GM18526 (cell line): ENCODE data around the gene DNAJC3.

Source experiments
- POLR2A ChIP-seq: IDR thresholded peaks from 3 replicates; pipeline ENCODE4 v1.6.1; 2011; ENCODE audit not compliant: insufficient read length; ENCODE audit errors: extremely low read depth

Gene DNAJC3

GRCh38 chr13:95791084-95791722 lies 114.3 kb downstream of the DNAJC3 start:
- TF ChIP-seq POLR2A: no peak

GRCh38 chr13:95793018-95793555 lies 116.1 kb downstream of the DNAJC3 start:
- no peak for TF ChIP-seq POLR2A

- TF ChIP-seq POLR2A: no peak
Measured at GRCh38 chr13:95793781-95794180, 116.8 kb downstream of the DNAJC3 start.

GRCh38 chr13:95797016-95797415 lies 120.1 kb downstream of the DNAJC3 start:
- TF ChIP-seq POLR2A: no peak

GRCh38 chr13:95800436-95800835 lies 123.5 kb downstream of the DNAJC3 start:
- TF ChIP-seq POLR2A: no peak

- TF ChIP-seq POLR2A: no peak
Measured at GRCh38 chr13:95801825-95802224, 124.9 kb downstream of the DNAJC3 start.

- TF ChIP-seq POLR2A: no peak
Measured at GRCh38 chr13:95805921-95806320, 129.0 kb downstream of the DNAJC3 start.

- no peak for TF ChIP-seq POLR2A
Measured at GRCh38 chr13:95809429-95809828, 132.5 kb downstream of the DNAJC3 start.

- no peak for TF ChIP-seq POLR2A
Measured at GRCh38 chr13:95813139-95813538, 136.2 kb downstream of the DNAJC3 start.

GRCh38 chr13:95814495-95814894 lies 137.6 kb downstream of the DNAJC3 start:
- no peak for TF ChIP-seq POLR2A

- no peak for TF ChIP-seq POLR2A
Measured at GRCh38 chr13:95822303-95822702, 145.4 kb downstream of the DNAJC3 start.

- no peak for TF ChIP-seq POLR2A
Measured at GRCh38 chr13:95833126-95833525, 156.2 kb downstream of the DNAJC3 start.

GRCh38 chr13:95833719-95834118 lies 156.8 kb downstream of the DNAJC3 start:
- TF ChIP-seq POLR2A: no peak

- TF ChIP-seq POLR2A: no peak
Measured at GRCh38 chr13:95834134-95834765, 157.3 kb downstream of the DNAJC3 start.

- TF ChIP-seq POLR2A: no peak
Measured at GRCh38 chr13:95841894-95842293, 165.0 kb downstream of the DNAJC3 start.

GRCh38 chr13:95842898-95843297 lies 166.0 kb downstream of the DNAJC3 start:
- TF ChIP-seq POLR2A: no peak
